K562 (cell line): Measurements from ENCODE around the gene GPR152. TPM values are rescaled to one million over a fixed set of nuclear protein-coding genes. Genes with fewer than 3 reads are reported as not detected.

Experiments
- ATAC-seq: fragments of 200-7000 bp; cut with Tn5 transposase; 3 replicates; pipeline ENCODE4 v1.9.1; 2020; ENCODE audit warnings: moderate library complexity
- BruUV-seq: library from RNA; stranded (reverse); fragments of 400-500 nt; replicated peaks from 2 replicates; lab custom pipeline; 2021; lab: Mats Ljungman, UMichigan
- CTCF ChIA-PET: fragments of 300-600 bp; formaldehyde crosslinking; extraction: SDS; loops from one replicate; lab custom pipeline; 2021; ENCODE audit warnings: low intra/inter-chr PET ratio; lab: Yijun Ruan, JAX
- POLR2A ChIA-PET: fragments of 300-600, 350-650 bp; sonication (Branson Sonifier 250); formaldehyde crosslinking; extraction: SDS; loops from one replicate; lab custom pipeline; 2021; ENCODE audit warnings: antibody characterized with exemption, inconsistent platforms; lab: Yijun Ruan, JAX
- DNase-seq, 4 experiments: peaks; one replicate each; pipeline versions ENCODE4 v3.0.0 to v3.0.0-alpha.2; 2011 to 2018; ENCODE audit warnings: low spot score in 3 of 4, mixed read lengths in 3 of 4; ENCODE audit errors: extremely low read depth in 1 of 4
- FAIRE-seq: peaks from 2 replicates; lab custom pipeline; 2011; peaks lifted over from hg19 to GRCh38; lab: Jason Lieb, UNC
- H2AFZ ChIP-seq: 2 replicates; pipeline ENCODE4 v1.6.0; 2011; ENCODE audit warnings: low read depth, low read length, control low read depth, inconsistent platforms
- H3K27ac ChIP-seq: fragments of 200-600 bp; 3 replicates; pipeline ENCODE4 v1.8.0; 2011; ENCODE audit warnings: low read depth, mild to moderate bottlenecking, control low read depth, inconsistent platforms, low read length, moderate library complexity, mixed read lengths; ENCODE audit errors: extremely low read depth
- H3K27me3 ChIP-seq, 2 experiments: fragments of 300-600 bp in 1 of 2; 2 replicates in 1 of 2; 3 replicates in 1 of 2; pipeline versions ENCODE4 v1.6.0 to v1.8.0; 2011; ENCODE audit warnings: inconsistent platforms in 2 of 2, low read length in 2 of 2, mild to moderate bottlenecking in 1 of 2, mixed read lengths in 1 of 2, moderate library complexity in 1 of 2; ENCODE audit not compliant: control insufficient read depth in 2 of 2, insufficient read depth in 2 of 2
- H3K36me3 ChIP-seq: fragments of 300-600 bp; 3 replicates; pipeline ENCODE4 v1.8.0; 2011; ENCODE audit warnings: mild to moderate bottlenecking, low read length, inconsistent platforms; ENCODE audit not compliant: control insufficient read depth, insufficient read depth
- H3K4me1 ChIP-seq, 2 experiments: fragments of 200-600 bp in 1 of 2; replicated peaks in 1 of 2; 2 replicates in 1 of 2; 3 replicates in 1 of 2; pipeline versions ENCODE4 v1.5.1 to v1.8.0; 2011; ENCODE audit warnings: inconsistent platforms in 2 of 2, low read length in 2 of 2, mild to moderate bottlenecking in 1 of 2, mixed read lengths in 1 of 2, moderate library complexity in 1 of 2; ENCODE audit not compliant: control insufficient read depth in 2 of 2, insufficient read depth in 2 of 2
- H3K4me2 ChIP-seq: 2 replicates; pipeline ENCODE4 v1.6.1; 2011; ENCODE audit warnings: low read length, control low read depth, inconsistent platforms, mixed read lengths; ENCODE audit not compliant: insufficient read depth
- H3K4me3 ChIP-seq: fragments of 200-600 bp; sonication (generic), shearing (Covaris generic); 2 replicates; pipeline ENCODE4 v1.5.1; 2016; ENCODE audit warnings: control low read depth, inconsistent platforms
- H3K79me2 ChIP-seq: fragments of 200-600 bp; 3 replicates; pipeline ENCODE4 v1.8.0; 2011; ENCODE audit warnings: low read length, inconsistent platforms; ENCODE audit not compliant: control insufficient read depth, insufficient read depth
- H3K9ac ChIP-seq, 2 experiments: 2 replicates each; pipeline versions ENCODE4 v1.6.0 to v1.6.1; 2011; ENCODE audit warnings: low read depth in 2 of 2, low read length in 2 of 2, control low read depth in 1 of 2, inconsistent platforms in 1 of 2, mild to moderate bottlenecking in 1 of 2, mixed read lengths in 1 of 2; ENCODE audit not compliant: insufficient read depth in 1 of 2
- H3K9me1 ChIP-seq: one replicate; pipeline ENCODE4 v1.6.0; 2011; ENCODE audit warnings: inconsistent platforms, mild to moderate bottlenecking, low read length, moderate library complexity; ENCODE audit not compliant: control insufficient read depth, insufficient read depth
- H3K9me3 ChIP-seq: replicated peaks from 2 replicates; pipeline ENCODE4 v1.5.1; 2011; ENCODE audit warnings: low read depth, low read length, inconsistent platforms; ENCODE audit not compliant: control insufficient read depth, insufficient read depth
- H4K20me1 ChIP-seq: replicated peaks from 2 replicates; pipeline ENCODE4 v1.6.1; 2011; ENCODE audit warnings: low read length, inconsistent platforms, mixed read lengths; ENCODE audit not compliant: control insufficient read depth, insufficient read depth
- HNRNPL ChIP-seq: fragments of 200-400 bp; formaldehyde crosslinking; IDR thresholded peaks from 2 replicates; pipeline ENCODE4 v1.6.1; 2017; ENCODE audit warnings: low read depth, mild to moderate bottlenecking, low read length
- NR4A1 ChIP-seq, 2 experiments: fragments of 250-450 bp in 1 of 2; fragments of 450-650 bp in 1 of 2; sonication (Bioruptor Pico) in 1 of 2; IDR thresholded peaks; 2 replicates each; pipeline versions ENCODE4 v1.4.0 to v1.6.1; 2016 to 2020; ENCODE audit warnings: mild to moderate bottlenecking in 2 of 2, missing compliant biosample characterization in 1 of 2, missing genetic modification characterization in 1 of 2, moderate library complexity in 1 of 2
- ZBTB12 ChIP-seq: fragments of 250-450 bp; sonication (Bioruptor Pico); IDR thresholded peaks from 2 replicates; pipeline ENCODE4 v1.4.0; 2020
- WGBS: fragments of 100-300 bp; shearing (Covaris generic); methylation state at CpG from one replicate; pipeline ENCODE4 v1.1.6; 2016; ENCODE audit warnings: low coverage, mixed read lengths; ENCODE audit not compliant: insufficient coverage; ENCODE audit errors: missing lambda C conversion rate; 5-methylcytosine and 5-hydroxymethylcytosine counted together
- in situ Hi-C: fragments of 300-500 bp; cut with MboI; formaldehyde crosslinking; loops from 4 replicates; pipeline ENCODE4 v1.15.0; 2018; ENCODE audit warnings: inconsistent platforms, mixed read lengths
- intact Hi-C: fragments of 100-400 bp; cut with micrococcal nuclease; formaldehyde crosslinking; loops from 2 replicates; pipeline ENCODE4 v1.14.2; 2022
- polyA plus RNA-seq, 8 experiments: library from polyadenylated mRNA; depleted of rRNA in 4 of 8; stranded (reverse) in 5 of 8; unstranded in 3 of 8; fragments of >200 nt; fragmentation: Nextera tagmentation in 2 of 8; fragmentation: Illumina TruSeq in 1 of 8; extraction: Ambion mirVana in 2 of 8; extraction: Trizol in 1 of 8; gene quantifications; 2 replicates each; pipeline versions ENCODE4 v1.2.1 to v1.2.3, GENCODE V29; 2011 to 2014; ENCODE audit warnings: inconsistent platforms in 1 of 8, missing spikeins in 1 of 8
- total RNA-seq, 7 experiments: library from RNA; depleted of rRNA in 6 of 7; stranded (reverse); fragments of >200 nt in 6 of 7; fragmentation: Illumina TruSeq in 2 of 7; extraction: Trizol in 2 of 7; gene quantifications; 2 replicates each; pipeline versions ENCODE4 v1.2.1 to v1.2.3, GENCODE V29; 2011 to 2021; ENCODE audit warnings: low replicate concordance in 1 of 7

The GPR152 gene
- total and polyA plus RNA-seq, 9 of the 15 experiments (the other 6 are each of a cell fraction or from before 2014, with no cell fraction given) = not detected

GRCh38 chr11:67493548-67494370 is 41.2 kb upstream of the GPR152 start:
- no peak overlapping the region for H3K27ac ChIP-seq
- no TSS peak for BruUV-seq
- CTCF ChIA-PET = no interaction called here
- no peaks in the 10 kb centered on the region for H3K27me3 ChIP-seq
- no peaks in the 10 kb centered on the region for H3K9me3 ChIP-seq
- no peak for ATAC-seq
- in situ Hi-C loops = no loop called here
- TF ChIP-seq NR4A1 (CRISPR knock-in tag; IDR thresholded peaks at IDR 0.05) = no peak
- TF ChIP-seq NR4A1 (tag; IDR thresholded peaks at IDR 0.05) = no peak
- no peak for TF ChIP-seq ZBTB12 (CRISPR knock-in tag)
- TF ChIP-seq HNRNPL = 0 out of 2 replicates have a peak, but pooled peaks have one; percentile 25
- TF ChIP-seq, all 486 proteins: peak for 1
- H3K79me2 ChIP-seq = no peaks in the 10 kb centered on the region
- peaks cover 95% of the 10 kb centered on the region; the same call in 2 of the 3 replicates for H3K36me3 ChIP-seq
- POLR2A ChIA-PET = interaction anchor here (1.1 kb wide), 1 partner anchor 100 kb away, joined by 3 read pairs; no protein-coding TSS in a partner anchor
- H3K4me1 ChIP-seq = peaks cover 0 to 79% of the 10 kb centered on the region in 2 experiments; a peak in 2 of 5 replicates
- 97% methylated on average over 34 of the region's 65 CpGs for WGBS
- no peaks in the 10 kb centered on the region for H3K9me1 ChIP-seq
- H4K20me1 ChIP-seq = no peaks in the 10 kb centered on the region
- DNase-seq (no peak), FAIRE-seq (no peak)
- no peak overlapping the region for H3K4me3 ChIP-seq
- no peak overlapping the region for H3K9ac ChIP-seq
- H2AFZ ChIP-seq = no peak overlapping the region
- H3K4me2 ChIP-seq = no peak overlapping the region
- intact Hi-C loops = no loop called here
